K562 (cell line): ENCODE data around the gene B3GALT4. TPM values are rescaled to one million over a fixed set of nuclear protein-coding genes. Genes with fewer than 3 reads are reported as not detected.

Experiments used
- ATF7 ChIP-seq: fragments of 450-650 bp; IDR thresholded peaks from 2 replicates; pipeline ENCODE4 v1.7.1; 2014; ENCODE audit warnings: mild to moderate bottlenecking, moderate library complexity
- CBX1 ChIP-seq: sonication (generic); IDR thresholded peaks from 2 replicates; pipeline ENCODE4 v1.6.1; 2016; ENCODE audit warnings: antibody characterized with exemption, low read depth, mild to moderate bottlenecking
- DEAF1 ChIP-seq: fragments of 450-650 bp; formaldehyde crosslinking; IDR thresholded peaks from 2 replicates; pipeline ENCODE4 v1.4.0; 2020; ENCODE audit warnings: mild to moderate bottlenecking, moderate library complexity
- DIDO1 ChIP-seq: fragments of 450-650 bp; IDR thresholded peaks from 2 replicates; pipeline ENCODE4 v1.6.1; 2016; ENCODE audit warnings: low read depth, missing biosample characterization, missing genetic modification characterization
- ETV6 ChIP-seq, 3 experiments: fragments of 150-350 bp in 1 of 3; sonication (generic) in 1 of 3; formaldehyde crosslinking in 1 of 3; IDR thresholded peaks; 2 replicates each; pipeline versions ENCODE4 v1.6.1 to v1.8.0; 2014 to 2022; ENCODE audit warnings: borderline replicate concordance in 2 of 3, low read depth in 2 of 3, antibody characterized with exemption in 1 of 3, low read length in 1 of 3, mild to moderate bottlenecking in 1 of 3, missing genetic modification reagents in 1 of 3
- L3MBTL2 ChIP-seq: fragments of 450-650 bp; IDR thresholded peaks from 2 replicates; pipeline ENCODE4 v1.6.1; 2016; ENCODE audit warnings: mild to moderate bottlenecking, moderate library complexity
- MTF1 ChIP-seq: fragments of 250-450 bp; sonication (Bioruptor Pico); IDR thresholded peaks from 2 replicates; pipeline ENCODE4 v1.9.0; 2021; ENCODE audit warnings: moderate library complexity, mild to moderate bottlenecking, inconsistent platforms, borderline replicate concordance
- NR1H2 ChIP-seq: sonication (generic); formaldehyde crosslinking; IDR thresholded peaks from 2 replicates; pipeline ENCODE4 v1.4.0; 2020; ENCODE audit warnings: mild to moderate bottlenecking, missing genetic modification reagents
- POLR2AphosphoS5 ChIP-seq: IDR thresholded peaks from 2 replicates; pipeline ENCODE4 v1.6.1; 2011; ENCODE audit warnings: mild to moderate bottlenecking, low read depth, low read length, moderate library complexity; ENCODE audit not compliant: control insufficient read depth, insufficient read depth
- TAF9B ChIP-seq: fragments of 450-650 bp; IDR thresholded peaks from 2 replicates; pipeline ENCODE4 v1.6.1; 2018; ENCODE audit warnings: mild to moderate bottlenecking; ENCODE audit not compliant: partially characterized antibody
- TCFL5 ChIP-seq: fragments of 250-450 bp; sonication (Bioruptor Pico); conservative IDR thresholded peaks from 2 replicates; pipeline ENCODE4 v1.6.1; 2021; ENCODE audit warnings: mild to moderate bottlenecking, moderate library complexity, matching md5 sums
- TEAD2 ChIP-seq: fragments of 450-650 bp; IDR thresholded peaks from 2 replicates; pipeline ENCODE4 v1.6.1; 2016; ENCODE audit warnings: missing genetic modification characterization, control low read depth, missing compliant biosample characterization
- TFAM ChIP-seq: fragments of 250-450 bp; sonication (Bioruptor Pico); conservative IDR thresholded peaks from 2 replicates; pipeline ENCODE4 v1.5.0; 2021; ENCODE audit warnings: mild to moderate bottlenecking, moderate library complexity
- TRIM24 ChIP-seq, 2 experiments: fragments of 450-650 bp; IDR thresholded peaks; 2 replicates each; pipeline ENCODE4 v1.6.1; 2016
- XRCC3 ChIP-seq: fragments of 450-650 bp; IDR thresholded peaks from 2 replicates; pipeline ENCODE4 v1.6.1; 2017; ENCODE audit warnings: mild to moderate bottlenecking, moderate library complexity
- ZNF224 ChIP-seq: sonication (generic); formaldehyde crosslinking; IDR thresholded peaks from 2 replicates; pipeline ENCODE4 v1.8.0; 2022; ENCODE audit warnings: mild to moderate bottlenecking, missing genetic modification reagents
- ZNF444 ChIP-seq: fragments of 250-450 bp; sonication (Bioruptor Pico); IDR thresholded peaks from 2 replicates; pipeline ENCODE4 v1.4.0; 2020; ENCODE audit warnings: mild to moderate bottlenecking, moderate library complexity
- polyA plus RNA-seq, 8 experiments: library from polyadenylated mRNA; depleted of rRNA in 4 of 8; stranded (reverse) in 5 of 8; unstranded in 3 of 8; fragments of >200 nt; fragmentation: Nextera tagmentation in 2 of 8; fragmentation: Illumina TruSeq in 1 of 8; extraction: Ambion mirVana in 2 of 8; extraction: Trizol in 1 of 8; gene quantifications; 2 replicates each; pipeline versions ENCODE4 v1.2.1 to v1.2.3, GENCODE V29; 2011 to 2014; ENCODE audit warnings: inconsistent platforms in 1 of 8, missing spikeins in 1 of 8
- total RNA-seq, 7 experiments: library from RNA; depleted of rRNA in 6 of 7; stranded (reverse); fragments of >200 nt in 6 of 7; fragmentation: Illumina TruSeq in 2 of 7; extraction: Trizol in 2 of 7; gene quantifications; 2 replicates each; pipeline versions ENCODE4 v1.2.1 to v1.2.3, GENCODE V29; 2011 to 2021; ENCODE audit warnings: low replicate concordance in 1 of 7
- TF ChIP-seq, protein P1 (sequence below): sonication (generic); formaldehyde crosslinking; IDR thresholded peaks from 2 replicates; pipeline ENCODE4 v1.8.1; 2023; ENCODE audit warnings: missing genetic modification reagents, mild to moderate bottlenecking, borderline replicate concordance
- TF ChIP-seq, protein P2 (sequence below): fragments of 250-450 bp; sonication (Bioruptor Pico); IDR thresholded peaks from 2 replicates; pipeline ENCODE4 v1.5.0; 2021
- TF ChIP-seq, protein P3 (sequence below): sonication (generic); formaldehyde crosslinking; IDR thresholded peaks from 2 replicates; pipeline ENCODE4 v1.8.0; 2022; ENCODE audit warnings: mild to moderate bottlenecking, low read depth, missing genetic modification reagents

B3GALT4 gene
- total and polyA plus RNA-seq, 9 of the 15 experiments (the other 6 are each of a cell fraction or from before 2014, with no cell fraction given), result 0.11 to 1.3 (median 0.53) TPM; not detected in 1

- TF ChIP-seq, protein P1, sequence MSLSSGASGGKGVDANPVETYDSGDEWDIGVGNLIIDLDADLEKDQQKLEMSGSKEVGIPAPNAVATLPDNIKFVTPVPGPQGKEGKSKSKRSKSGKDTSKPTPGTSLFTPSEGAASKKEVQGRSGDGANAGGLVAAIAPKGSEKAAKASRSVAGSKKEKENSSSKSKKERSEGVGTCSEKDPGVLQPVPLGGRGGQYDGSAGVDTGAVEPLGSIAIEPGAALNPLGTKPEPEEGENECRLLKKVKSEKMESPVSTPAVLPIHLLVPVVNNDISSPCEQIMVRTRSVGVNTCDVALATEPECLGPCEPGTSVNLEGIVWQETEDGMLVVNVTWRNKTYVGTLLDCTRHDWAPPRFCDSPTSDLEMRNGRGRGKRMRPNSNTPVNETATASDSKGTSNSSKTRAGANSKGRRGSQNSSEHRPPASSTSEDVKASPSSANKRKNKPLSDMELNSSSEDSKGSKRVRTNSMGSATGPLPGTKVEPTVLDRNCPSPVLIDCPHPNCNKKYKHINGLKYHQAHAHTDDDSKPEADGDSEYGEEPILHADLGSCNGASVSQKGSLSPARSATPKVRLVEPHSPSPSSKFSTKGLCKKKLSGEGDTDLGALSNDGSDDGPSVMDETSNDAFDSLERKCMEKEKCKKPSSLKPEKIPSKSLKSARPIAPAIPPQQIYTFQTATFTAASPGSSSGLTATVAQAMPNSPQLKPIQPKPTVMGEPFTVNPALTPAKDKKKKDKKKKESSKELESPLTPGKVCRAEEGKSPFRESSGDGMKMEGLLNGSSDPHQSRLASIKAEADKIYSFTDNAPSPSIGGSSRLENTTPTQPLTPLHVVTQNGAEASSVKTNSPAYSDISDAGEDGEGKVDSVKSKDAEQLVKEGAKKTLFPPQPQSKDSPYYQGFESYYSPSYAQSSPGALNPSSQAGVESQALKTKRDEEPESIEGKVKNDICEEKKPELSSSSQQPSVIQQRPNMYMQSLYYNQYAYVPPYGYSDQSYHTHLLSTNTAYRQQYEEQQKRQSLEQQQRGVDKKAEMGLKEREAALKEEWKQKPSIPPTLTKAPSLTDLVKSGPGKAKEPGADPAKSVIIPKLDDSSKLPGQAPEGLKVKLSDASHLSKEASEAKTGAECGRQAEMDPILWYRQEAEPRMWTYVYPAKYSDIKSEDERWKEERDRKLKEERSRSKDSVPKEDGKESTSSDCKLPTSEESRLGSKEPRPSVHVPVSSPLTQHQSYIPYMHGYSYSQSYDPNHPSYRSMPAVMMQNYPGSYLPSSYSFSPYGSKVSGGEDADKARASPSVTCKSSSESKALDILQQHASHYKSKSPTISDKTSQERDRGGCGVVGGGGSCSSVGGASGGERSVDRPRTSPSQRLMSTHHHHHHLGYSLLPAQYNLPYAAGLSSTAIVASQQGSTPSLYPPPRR (CRISPR knock-in tag), result no peak
- TF ChIP-seq TRIM24 (IDR thresholded peaks at IDR 0.05) (peak in 1 of 2 experiments; percentile 44; a peak in 2 of 4 replicates), ZNF224 (CRISPR knock-in tag) (no peak), L3MBTL2 (peak; percentile 81), ETV6 (IDR thresholded peaks at IDR 0.05; ENCODE audit: borderline replicate concordance in 1 of 2, low read depth in 2 of 2, low read length in 1 of 2) (peak in 1 of 2 experiments; percentile 80; a peak in 1 of 4 replicates), ETV6 (CRISPR knock-in tag; IDR thresholded peaks at IDR 0.05; ENCODE audit: borderline replicate concordance) (no peak), POLR2AphosphoS5 (peak; percentile 64; the same call in 1 of the 2 replicates), NR1H2 (no peak), TEAD2 (tag) (no peak), MTF1 (CRISPR knock-in tag) (no peak), ATF7 (peak; percentile 83), CBX1 (no peak), DEAF1 (no peak), TFAM (CRISPR knock-in tag) (no peak), XRCC3 (no peak), ZNF444 (CRISPR knock-in tag) (no peak), TCFL5 (CRISPR knock-in tag) (no peak), DIDO1 (tag) (no peak), TAF9B (no peak)
- TF ChIP-seq, protein P2, sequence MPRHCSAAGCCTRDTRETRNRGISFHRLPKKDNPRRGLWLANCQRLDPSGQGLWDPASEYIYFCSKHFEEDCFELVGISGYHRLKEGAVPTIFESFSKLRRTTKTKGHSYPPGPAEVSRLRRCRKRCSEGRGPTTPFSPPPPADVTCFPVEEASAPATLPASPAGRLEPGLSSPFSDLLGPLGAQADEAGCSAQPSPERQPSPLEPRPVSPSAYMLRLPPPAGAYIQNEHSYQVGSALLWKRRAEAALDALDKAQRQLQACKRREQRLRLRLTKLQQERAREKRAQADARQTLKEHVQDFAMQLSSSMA, result no peak
- TF ChIP-seq, protein P3, sequence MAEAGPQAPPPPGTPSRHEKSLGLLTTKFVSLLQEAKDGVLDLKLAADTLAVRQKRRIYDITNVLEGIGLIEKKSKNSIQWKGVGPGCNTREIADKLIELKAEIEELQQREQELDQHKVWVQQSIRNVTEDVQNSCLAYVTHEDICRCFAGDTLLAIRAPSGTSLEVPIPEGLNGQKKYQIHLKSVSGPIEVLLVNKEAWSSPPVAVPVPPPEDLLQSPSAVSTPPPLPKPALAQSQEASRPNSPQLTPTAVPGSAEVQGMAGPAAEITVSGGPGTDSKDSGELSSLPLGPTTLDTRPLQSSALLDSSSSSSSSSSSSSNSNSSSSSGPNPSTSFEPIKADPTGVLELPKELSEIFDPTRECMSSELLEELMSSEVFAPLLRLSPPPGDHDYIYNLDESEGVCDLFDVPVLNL, result no peak
Observed at GRCh38 chr6:33317669-33318425, 40.9 kb downstream of the B3GALT4 start, which contains the start of gene ZBTB22 (continued).
